Dedifferentiated amniotic fluid mesenchymal stem cell (primary cell): Measurements from ENCODE around the gene PNPO.

Source experiments
- DNase-seq: peaks from one replicate; pipeline ENCODE4 v3.0.0-alpha.2; 2016; ENCODE audit errors: extremely low spot score

The PNPO gene

GRCh38 chr17:47949946-47950345 is 8.6 kb downstream of the PNPO start:
- no peak for DNase-seq

GRCh38 chr17:47950448-47950847 is 9.1 kb downstream of the PNPO start:
- no peak for DNase-seq

- no peak for DNase-seq
Measured at GRCh38 chr17:47952171-47953021, 11.0 kb downstream of the PNPO start.

- no peak for DNase-seq
Measured at GRCh38 chr17:47953909-47954308, 12.5 kb downstream of the PNPO start.

GRCh38 chr17:47955497-47956461 is 14.4 kb downstream of the PNPO start:
- DNase-seq: no peak

GRCh38 chr17:47956791-47957590 is 15.6 kb downstream of the PNPO start:
- DNase-seq: no peak

- DNase-seq: no peak
Measured at GRCh38 chr17:47957591-47958490, 16.5 kb downstream of the PNPO start, which contains the start of gene PRR15L. Gene PRR15L, minus strand, starts transcription at chr17:47957883. Its CDS starts 4,649 bp downstream, at chr17:47953234.

- no peak for DNase-seq
Measured at GRCh38 chr17:47959825-47960655, 18.7 kb downstream of the PNPO start.

- no peak for DNase-seq
Measured at GRCh38 chr17:47961406-47961805, 20.0 kb downstream of the PNPO start.

GRCh38 chr17:47962901-47963300 is 21.5 kb downstream of the PNPO start:
- no peak for DNase-seq

- no peak for DNase-seq
Measured at GRCh38 chr17:47964856-47965255, 23.5 kb downstream of the PNPO start.

GRCh38 chr17:47966079-47966519 is 24.7 kb downstream of the PNPO start:
- no peak for DNase-seq

GRCh38 chr17:47967607-47968252 is 26.4 kb downstream of the PNPO start:
- peak; percentile 54 for DNase-seq

GRCh38 chr17:47968836-47969235 is 27.5 kb downstream of the PNPO start:
- DNase-seq: no peak

- no peak for DNase-seq
Measured at GRCh38 chr17:47969930-47970724, 28.8 kb downstream of the PNPO start.

- peak; percentile 99 for DNase-seq
Measured at GRCh38 chr17:47970725-47971499, 29.5 kb downstream of the PNPO start, which contains the start of gene CDK5RAP3. Gene CDK5RAP3, plus strand, starts transcription at chr17:47971113. Its CDS starts 34 bp downstream, at chr17:47971147.

GRCh38 chr17:47973541-47973940 is 32.2 kb downstream of the PNPO start:
- no peak for DNase-seq
